Measurements from ENCODE around the gene SPC24. TPM values are rescaled to one million over a fixed set of nuclear protein-coding genes. Genes with fewer than 3 reads are reported as not detected.
"Not testable (repeated sequence)": the region's sequence is repeated elsewhere in the genome, so short reads cannot be mapped to it uniquely, and the experiment has no call there.

The SPC24 gene
- polyA plus RNA-seq, 1 experiment = 18.9 TPM

DNA sequence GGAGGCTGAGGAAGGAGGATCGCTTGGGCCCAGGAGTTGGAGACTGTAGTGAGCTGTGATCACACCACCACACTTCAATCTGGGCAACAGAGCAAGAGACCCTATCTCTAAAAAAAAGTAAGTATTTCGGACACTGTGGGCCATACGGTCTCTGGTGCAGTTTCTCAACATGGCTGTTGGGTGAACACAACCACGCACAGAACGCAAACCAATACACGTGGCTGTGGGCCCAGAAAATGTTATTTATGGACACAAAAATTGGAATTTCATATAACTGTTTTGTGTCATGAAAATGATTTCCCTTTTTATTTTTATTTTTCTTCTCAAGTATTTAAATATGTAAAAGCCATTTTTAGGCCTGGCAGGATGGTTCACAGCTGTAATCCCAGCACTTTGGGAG, 46.8 kb downstream of the SPC24 start:
- Histone ChIP-seq H3K27me3 (ENCODE audit: control insufficient read depth, insufficient read depth, low read length) (no peaks in the 10 kb centered on the region), H3K36me3 (ENCODE audit: control insufficient read depth, insufficient read depth, low read length) (peaks cover 42% of the 10 kb centered on the region), H3K4me3 (ENCODE audit: low read depth, low read length) (no peak overlapping the region)
- ChIA-PET POLR2A (no interaction called here), CTCF (interaction anchor here (3.1 kb wide), 1 partner anchor 17 kb away, joined by 11 read pairs; no protein-coding TSS in a partner anchor)
- no peak for DNase-seq (ENCODE audit: low read depth)
- TF ChIP-seq, protein P1, sequence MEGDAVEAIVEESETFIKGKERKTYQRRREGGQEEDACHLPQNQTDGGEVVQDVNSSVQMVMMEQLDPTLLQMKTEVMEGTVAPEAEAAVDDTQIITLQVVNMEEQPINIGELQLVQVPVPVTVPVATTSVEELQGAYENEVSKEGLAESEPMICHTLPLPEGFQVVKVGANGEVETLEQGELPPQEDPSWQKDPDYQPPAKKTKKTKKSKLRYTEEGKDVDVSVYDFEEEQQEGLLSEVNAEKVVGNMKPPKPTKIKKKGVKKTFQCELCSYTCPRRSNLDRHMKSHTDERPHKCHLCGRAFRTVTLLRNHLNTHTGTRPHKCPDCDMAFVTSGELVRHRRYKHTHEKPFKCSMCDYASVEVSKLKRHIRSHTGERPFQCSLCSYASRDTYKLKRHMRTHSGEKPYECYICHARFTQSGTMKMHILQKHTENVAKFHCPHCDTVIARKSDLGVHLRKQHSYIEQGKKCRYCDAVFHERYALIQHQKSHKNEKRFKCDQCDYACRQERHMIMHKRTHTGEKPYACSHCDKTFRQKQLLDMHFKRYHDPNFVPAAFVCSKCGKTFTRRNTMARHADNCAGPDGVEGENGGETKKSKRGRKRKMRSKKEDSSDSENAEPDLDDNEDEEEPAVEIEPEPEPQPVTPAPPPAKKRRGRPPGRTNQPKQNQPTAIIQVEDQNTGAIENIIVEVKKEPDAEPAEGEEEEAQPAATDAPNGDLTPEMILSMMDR (IDR thresholded peaks at IDR 0.05; ENCODE audit: insufficient read depth, low read depth, low read length) = no peak

DNA sequence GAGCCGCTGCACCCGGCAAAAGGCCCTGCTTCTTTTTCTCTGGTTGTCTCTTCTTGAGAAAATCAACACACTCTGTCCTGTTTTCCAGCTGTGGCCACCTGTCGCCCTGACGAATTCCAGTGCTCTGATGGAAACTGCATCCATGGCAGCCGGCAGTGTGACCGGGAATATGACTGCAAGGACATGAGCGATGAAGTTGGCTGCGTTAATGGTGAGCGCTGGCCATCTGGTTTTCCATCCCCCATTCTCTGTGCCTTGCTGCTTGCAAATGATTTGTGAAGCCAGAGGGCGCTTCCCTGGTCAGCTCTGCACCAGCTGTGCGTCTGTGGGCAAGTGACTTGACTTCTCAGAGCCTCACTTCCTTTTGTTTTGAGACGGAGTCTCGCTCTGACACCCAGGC, 49.1 kb downstream of the SPC24 start:
- H3K36me3 ChIP-seq (ENCODE audit: control insufficient read depth, insufficient read depth, low read length) = peaks cover 41% of the 10 kb centered on the region
- DNase-seq (ENCODE audit: low read depth) = no peak

DNA sequence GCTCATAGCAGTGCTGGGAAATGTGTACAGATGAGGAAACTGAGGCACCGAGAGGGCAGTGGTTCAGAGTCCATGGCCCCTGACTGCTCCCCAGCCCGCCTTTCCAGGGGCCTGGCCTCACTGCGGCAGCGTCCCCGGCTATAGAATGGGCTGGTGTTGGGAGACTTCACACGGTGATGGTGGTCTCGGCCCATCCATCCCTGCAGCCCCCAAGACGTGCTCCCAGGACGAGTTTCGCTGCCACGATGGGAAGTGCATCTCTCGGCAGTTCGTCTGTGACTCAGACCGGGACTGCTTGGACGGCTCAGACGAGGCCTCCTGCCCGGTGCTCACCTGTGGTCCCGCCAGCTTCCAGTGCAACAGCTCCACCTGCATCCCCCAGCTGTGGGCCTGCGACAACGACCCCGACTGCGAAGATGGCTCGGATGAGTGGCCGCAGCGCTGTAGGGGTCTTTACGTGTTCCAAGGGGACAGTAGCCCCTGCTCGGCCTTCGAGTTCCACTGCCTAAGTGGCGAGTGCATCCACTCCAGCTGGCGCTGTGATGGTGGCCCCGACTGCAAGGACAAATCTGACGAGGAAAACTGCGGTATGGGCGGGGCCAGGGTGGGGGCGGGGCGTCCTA, 50.5 kb downstream of the SPC24 start:
- TF ChIP-seq, protein P1 (IDR thresholded peaks at IDR 0.05; ENCODE audit: insufficient read depth, low read depth, low read length) = no peak
- Histone ChIP-seq H3K4me3 (ENCODE audit: low read depth, low read length) (no peak overlapping the region), H3K27me3 (ENCODE audit: control insufficient read depth, insufficient read depth, low read length) (no peaks in the 10 kb centered on the region), H3K36me3 (ENCODE audit: control insufficient read depth, insufficient read depth, low read length) (peaks cover 34% of the 10 kb centered on the region)
- DNase-seq (ENCODE audit: low read depth) = no peak
- POLR2A ChIA-PET = no interaction called here
- CTCF ChIA-PET = interaction anchor here (1.5 kb wide), 1 partner anchor 21 kb away, joined by 3 read pairs; no protein-coding TSS in a partner anchor

More for the DNA sequence above, 49.1 kb downstream of the SPC24 start:
- ChIA-PET CTCF (interaction anchor here (0.9 to 1.5 kb wide), 2 partner anchors 19 to 71 kb away, joined by 3 read pairs; no protein-coding TSS in a partner anchor), POLR2A (no interaction called here)
- TF ChIP-seq, protein P1 (IDR thresholded peaks at IDR 0.05; ENCODE audit: insufficient read depth, low read depth, low read length) = no peak
- Histone ChIP-seq H3K4me3 (ENCODE audit: low read depth, low read length) (no peak overlapping the region), H3K27me3 (ENCODE audit: control insufficient read depth, insufficient read depth, low read length) (no peaks in the 10 kb centered on the region)

DNA sequence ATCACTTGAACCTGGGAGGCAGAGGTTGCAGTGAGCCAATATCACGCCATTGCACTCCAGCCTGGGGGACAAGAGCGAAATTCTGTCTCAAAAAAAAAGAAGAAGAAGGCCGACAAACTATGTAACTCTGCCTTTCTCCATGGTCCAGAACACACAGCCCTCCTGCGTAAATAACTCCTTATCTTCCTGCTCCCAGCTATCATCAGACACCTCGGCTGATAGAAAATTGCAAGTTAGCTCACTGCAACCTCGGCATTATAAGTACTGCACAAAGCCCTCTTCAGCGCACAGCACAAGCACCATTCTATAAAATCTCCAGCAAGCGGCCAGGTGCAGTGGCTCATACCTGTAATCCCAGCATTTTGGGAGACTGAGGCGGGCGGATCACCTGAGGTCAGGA, 51.9 kb downstream of the SPC24 start:
- peaks cover 32% of the 10 kb centered on the region for H3K36me3 ChIP-seq (ENCODE audit: control insufficient read depth, insufficient read depth, low read length)
- CTCF ChIA-PET = interaction anchor here (1.0 kb wide), 1 partner anchor 67 kb away, joined by 3 read pairs; no protein-coding TSS in a partner anchor
- POLR2A ChIA-PET; H3K4me3 ChIP-seq (ENCODE audit: low read depth, low read length); DNase-seq (ENCODE audit: low read depth); H3K27me3 ChIP-seq (ENCODE audit: control insufficient read depth, insufficient read depth, low read length): not testable (repeated sequence)

DNA sequence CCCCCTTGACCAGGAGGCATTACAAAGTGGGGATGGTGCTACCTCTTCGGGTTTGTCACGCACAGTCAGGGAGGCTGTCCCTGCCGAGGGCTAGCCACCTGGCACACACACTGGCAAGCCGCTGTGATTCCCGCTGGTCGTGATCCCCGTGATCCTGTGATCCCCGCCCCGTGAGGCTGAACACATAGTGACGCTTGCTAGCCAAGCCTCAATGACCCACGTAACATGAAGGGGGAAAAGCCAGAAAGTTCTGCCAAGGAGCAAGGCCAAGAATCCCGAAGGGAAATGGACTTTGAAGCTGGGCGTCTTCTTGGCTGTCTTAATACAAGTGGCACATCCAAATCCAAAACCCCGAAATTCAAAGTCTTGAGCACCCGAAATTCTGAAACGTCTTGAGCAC, 52.6 kb downstream of the SPC24 start:
- ChIA-PET POLR2A (no interaction called here), CTCF (interaction anchor here (1.0 kb wide), 1 partner anchor 67 kb away, joined by 3 read pairs; no protein-coding TSS in a partner anchor)
- no peak for DNase-seq (ENCODE audit: low read depth)
- TF ChIP-seq, protein P1 (IDR thresholded peaks at IDR 0.05; ENCODE audit: insufficient read depth, low read depth, low read length) = no peak
- Histone ChIP-seq H3K4me3 (ENCODE audit: low read depth, low read length) (no peak overlapping the region), H3K36me3 (ENCODE audit: control insufficient read depth, insufficient read depth, low read length) (peaks cover 29% of the 10 kb centered on the region), H3K27me3 (ENCODE audit: control insufficient read depth, insufficient read depth, low read length) (no peaks in the 10 kb centered on the region)

DNA sequence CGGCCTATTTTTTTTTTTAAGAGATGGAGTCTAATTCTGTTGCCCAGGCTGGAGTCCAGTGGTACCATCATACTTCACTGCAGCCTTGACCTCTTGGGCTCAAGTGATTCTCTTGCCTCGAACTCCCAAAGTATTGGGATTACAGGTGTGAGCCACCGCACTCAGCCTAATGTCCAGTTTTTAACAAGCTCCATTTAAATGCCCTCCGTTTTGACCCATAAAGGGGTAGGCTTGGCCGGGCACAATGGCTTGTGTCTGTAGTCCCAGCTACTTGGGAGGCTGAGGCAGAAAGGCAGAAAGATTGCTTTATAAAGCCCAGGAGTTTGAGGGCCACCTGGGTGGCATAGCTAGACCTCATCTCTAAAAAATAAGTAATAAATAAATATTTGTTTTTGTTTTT, 54.5 kb downstream of the SPC24 start:
- POLR2A ChIA-PET = no interaction called here
- Histone ChIP-seq H3K27me3 (ENCODE audit: control insufficient read depth, insufficient read depth, low read length) (no peaks in the 10 kb centered on the region), H3K4me3 (ENCODE audit: low read depth, low read length) (no peak overlapping the region), H3K36me3 (ENCODE audit: control insufficient read depth, insufficient read depth, low read length) (peaks cover 19% of the 10 kb centered on the region)
- CTCF ChIA-PET = no interaction called here
- DNase-seq (ENCODE audit: low read depth) = no peak
- TF ChIP-seq, protein P1 (IDR thresholded peaks at IDR 0.05; ENCODE audit: insufficient read depth, low read depth, low read length) = no peak
